ENCODE data around the gene SMAD3. TPM values are rescaled to one million over a fixed set of nuclear protein-coding genes. Genes with fewer than 3 reads are reported as not detected.

SMAD3 gene
- total RNA-seq, 1 experiment from 2014 or later = 89.2 TPM

DNA sequence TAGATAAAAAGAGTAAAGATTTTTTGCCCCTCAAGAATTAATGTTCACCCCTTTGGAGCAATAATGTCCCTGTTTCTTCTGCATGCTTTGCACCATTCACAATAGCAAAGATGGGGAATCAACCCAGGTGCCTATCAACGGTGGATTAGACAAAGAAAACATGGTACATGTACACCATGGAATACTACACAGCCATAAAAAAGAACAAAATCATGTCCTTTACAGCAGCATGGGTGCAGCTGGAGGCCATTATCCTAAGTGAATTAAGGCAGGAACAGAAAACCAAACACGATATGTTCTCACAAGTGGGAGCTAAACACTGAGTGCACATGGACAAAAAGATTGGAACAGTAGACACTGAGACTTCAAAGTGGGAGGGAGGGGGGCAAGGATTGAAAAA, 153.9 kb downstream of the SMAD3 start (continued):
- TF ChIP-seq FOSL1 (IDR thresholded peaks at IDR 0.05; ENCODE audit: low read depth) (no peak), EZH2phosphoT487 (IDR thresholded peaks at IDR 0.05; ENCODE audit: borderline replicate concordance) (no peak), CBX3 (IDR thresholded peaks at IDR 0.05; ENCODE audit: low read depth) (no peak)

DNA sequence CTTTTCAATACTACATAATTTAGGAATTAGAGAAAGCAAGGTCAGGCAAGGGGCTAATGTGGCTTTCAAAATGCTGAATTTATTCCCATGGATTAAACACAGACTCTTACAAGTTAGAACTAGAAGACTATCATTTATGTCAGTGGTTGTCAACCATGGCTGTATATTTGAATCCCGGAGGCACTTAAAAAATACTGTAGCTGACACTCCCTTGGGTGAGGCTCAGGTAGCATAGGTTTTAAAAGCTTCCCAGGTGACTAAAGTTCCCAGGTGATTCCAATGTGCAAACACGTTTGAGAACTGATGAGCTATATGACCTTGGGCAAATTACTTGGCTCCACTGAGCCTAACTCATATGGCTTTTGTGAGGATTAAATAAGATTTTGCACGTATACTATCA, 159.5 kb downstream of the SMAD3 start:
- Histone ChIP-seq H3K9me3 (ENCODE audit: control insufficient read depth in 1 of 2, insufficient read depth in 1 of 2, low read depth in 1 of 2, low read length in 2 of 2) (no peaks in the 10 kb centered on the region), H3K4me3 (replicated peaks in 1 of 2; ENCODE audit: low read depth in 1 of 2, low read length in 2 of 2) (no peak overlapping the region), H3K4me1 (ENCODE audit: control insufficient read depth in 1 of 2, insufficient read depth in 2 of 2, low read length in 2 of 2) (no peaks in the 10 kb centered on the region), H4K20me1 (ENCODE audit: insufficient read depth) (no peaks in the 10 kb centered on the region), H3K27me3 (ENCODE audit: insufficient read depth, low read length) (no peaks in the 10 kb centered on the region), H3K27ac (ENCODE audit: low read depth, low read length) (no peak overlapping the region), H3K9ac (ENCODE audit: low read length) (no peak overlapping the region), H3K79me2 (ENCODE audit: insufficient read depth, low read length) (peaks cover 4% of the 10 kb centered on the region; the same call in 1 of the 2 replicates), H2AFZ (ENCODE audit: low read depth, low read length, poor library complexity, severe bottlenecking) (no peak overlapping the region), H3K4me2 (ENCODE audit: low read length) (no peak overlapping the region), H3K9me2 (ENCODE audit: insufficient read depth) (no peaks in the 10 kb centered on the region), H3K36me3 (ENCODE audit: control insufficient read depth in 1 of 2, insufficient read depth in 2 of 2, low read length in 2 of 2) (peaks cover 0 to 8% of the 10 kb centered on the region in 2 experiments; a peak in 1 of 4 replicates)
- POLR2A ChIA-PET = no interaction called here
- DNase-seq (ENCODE audit: low read depth, low spot score) = no peak
- CTCF ChIA-PET = no interaction called here
- RAD21 ChIA-PET (ENCODE audit: low non-redundant PET in 1 of 2, low total read pairs in 2 of 2, uncharacterized antibody in 2 of 2, unreplicated experiment in 2 of 2) = no interaction called here
- intact Hi-C loops (cut with micrococcal nuclease) = no loop called here
- ATAC-seq = no peak
- BruUV-seq (replicated peaks) = no TSS peak
- TF ChIP-seq, protein P1, sequence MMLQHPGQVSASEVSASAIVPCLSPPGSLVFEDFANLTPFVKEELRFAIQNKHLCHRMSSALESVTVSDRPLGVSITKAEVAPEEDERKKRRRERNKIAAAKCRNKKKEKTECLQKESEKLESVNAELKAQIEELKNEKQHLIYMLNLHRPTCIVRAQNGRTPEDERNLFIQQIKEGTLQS (IDR thresholded peaks at IDR 0.05) = no peak
- no peak for TF ChIP-seq RAD21 (IDR thresholded peaks at IDR 0.05; ENCODE audit: low read depth)
- TF ChIP-seq, protein P2, sequence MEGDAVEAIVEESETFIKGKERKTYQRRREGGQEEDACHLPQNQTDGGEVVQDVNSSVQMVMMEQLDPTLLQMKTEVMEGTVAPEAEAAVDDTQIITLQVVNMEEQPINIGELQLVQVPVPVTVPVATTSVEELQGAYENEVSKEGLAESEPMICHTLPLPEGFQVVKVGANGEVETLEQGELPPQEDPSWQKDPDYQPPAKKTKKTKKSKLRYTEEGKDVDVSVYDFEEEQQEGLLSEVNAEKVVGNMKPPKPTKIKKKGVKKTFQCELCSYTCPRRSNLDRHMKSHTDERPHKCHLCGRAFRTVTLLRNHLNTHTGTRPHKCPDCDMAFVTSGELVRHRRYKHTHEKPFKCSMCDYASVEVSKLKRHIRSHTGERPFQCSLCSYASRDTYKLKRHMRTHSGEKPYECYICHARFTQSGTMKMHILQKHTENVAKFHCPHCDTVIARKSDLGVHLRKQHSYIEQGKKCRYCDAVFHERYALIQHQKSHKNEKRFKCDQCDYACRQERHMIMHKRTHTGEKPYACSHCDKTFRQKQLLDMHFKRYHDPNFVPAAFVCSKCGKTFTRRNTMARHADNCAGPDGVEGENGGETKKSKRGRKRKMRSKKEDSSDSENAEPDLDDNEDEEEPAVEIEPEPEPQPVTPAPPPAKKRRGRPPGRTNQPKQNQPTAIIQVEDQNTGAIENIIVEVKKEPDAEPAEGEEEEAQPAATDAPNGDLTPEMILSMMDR (IDR thresholded peaks at IDR 0.05 in 2 of 3, conservative IDR thresholded peaks at IDR 0.05 in 1 of 3; ENCODE audit: borderline replicate concordance in 1 of 3, insufficient read depth in 1 of 3, low read depth in 2 of 3, low read length in 2 of 3) = no peak
- no peak for TF ChIP-seq CEBPB (IDR thresholded peaks at IDR 0.05; ENCODE audit: low read depth)
- no peak for TF ChIP-seq YY1 (IDR thresholded peaks at IDR 0.05; ENCODE audit: extremely low read depth, insufficient replicate concordance, low read depth, low read length)
- TF ChIP-seq, protein P3, sequence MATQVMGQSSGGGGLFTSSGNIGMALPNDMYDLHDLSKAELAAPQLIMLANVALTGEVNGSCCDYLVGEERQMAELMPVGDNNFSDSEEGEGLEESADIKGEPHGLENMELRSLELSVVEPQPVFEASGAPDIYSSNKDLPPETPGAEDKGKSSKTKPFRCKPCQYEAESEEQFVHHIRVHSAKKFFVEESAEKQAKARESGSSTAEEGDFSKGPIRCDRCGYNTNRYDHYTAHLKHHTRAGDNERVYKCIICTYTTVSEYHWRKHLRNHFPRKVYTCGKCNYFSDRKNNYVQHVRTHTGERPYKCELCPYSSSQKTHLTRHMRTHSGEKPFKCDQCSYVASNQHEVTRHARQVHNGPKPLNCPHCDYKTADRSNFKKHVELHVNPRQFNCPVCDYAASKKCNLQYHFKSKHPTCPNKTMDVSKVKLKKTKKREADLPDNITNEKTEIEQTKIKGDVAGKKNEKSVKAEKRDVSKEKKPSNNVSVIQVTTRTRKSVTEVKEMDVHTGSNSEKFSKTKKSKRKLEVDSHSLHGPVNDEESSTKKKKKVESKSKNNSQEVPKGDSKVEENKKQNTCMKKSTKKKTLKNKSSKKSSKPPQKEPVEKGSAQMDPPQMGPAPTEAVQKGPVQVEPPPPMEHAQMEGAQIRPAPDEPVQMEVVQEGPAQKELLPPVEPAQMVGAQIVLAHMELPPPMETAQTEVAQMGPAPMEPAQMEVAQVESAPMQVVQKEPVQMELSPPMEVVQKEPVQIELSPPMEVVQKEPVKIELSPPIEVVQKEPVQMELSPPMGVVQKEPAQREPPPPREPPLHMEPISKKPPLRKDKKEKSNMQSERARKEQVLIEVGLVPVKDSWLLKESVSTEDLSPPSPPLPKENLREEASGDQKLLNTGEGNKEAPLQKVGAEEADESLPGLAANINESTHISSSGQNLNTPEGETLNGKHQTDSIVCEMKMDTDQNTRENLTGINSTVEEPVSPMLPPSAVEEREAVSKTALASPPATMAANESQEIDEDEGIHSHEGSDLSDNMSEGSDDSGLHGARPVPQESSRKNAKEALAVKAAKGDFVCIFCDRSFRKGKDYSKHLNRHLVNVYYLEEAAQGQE (IDR thresholded peaks at IDR 0.05; ENCODE audit: low read depth) = no peak
- TF ChIP-seq, protein P4, sequence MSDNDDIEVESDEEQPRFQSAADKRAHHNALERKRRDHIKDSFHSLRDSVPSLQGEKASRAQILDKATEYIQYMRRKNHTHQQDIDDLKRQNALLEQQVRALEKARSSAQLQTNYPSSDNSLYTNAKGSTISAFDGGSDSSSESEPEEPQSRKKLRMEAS (IDR thresholded peaks at IDR 0.05) = no peak
- TF ChIP-seq FOSL1 (IDR thresholded peaks at IDR 0.05; ENCODE audit: low read depth) = no peak
- TF ChIP-seq POLR2AphosphoS5 (IDR thresholded peaks at IDR 0.05; ENCODE audit: low read depth, low read length) = no peak
- TF ChIP-seq TCF7L2 (IDR thresholded peaks at IDR 0.05; ENCODE audit: borderline replicate concordance, extremely low read depth, insufficient read depth, insufficient read length) = no peak
- no peak for TF ChIP-seq POLR2A (IDR thresholded peaks at IDR 0.05; ENCODE audit: borderline replicate concordance, extremely low read depth, insufficient read depth, insufficient read length)
- TF ChIP-seq EZH2 (IDR thresholded peaks at IDR 0.05) = no peak
- no peak for TF ChIP-seq ZNF274 (IDR thresholded peaks at IDR 0.05; ENCODE audit: low read depth, low read length)
- no peak for TF ChIP-seq SIN3A (IDR thresholded peaks at IDR 0.05; ENCODE audit: low read depth)
- TF ChIP-seq, protein P5, sequence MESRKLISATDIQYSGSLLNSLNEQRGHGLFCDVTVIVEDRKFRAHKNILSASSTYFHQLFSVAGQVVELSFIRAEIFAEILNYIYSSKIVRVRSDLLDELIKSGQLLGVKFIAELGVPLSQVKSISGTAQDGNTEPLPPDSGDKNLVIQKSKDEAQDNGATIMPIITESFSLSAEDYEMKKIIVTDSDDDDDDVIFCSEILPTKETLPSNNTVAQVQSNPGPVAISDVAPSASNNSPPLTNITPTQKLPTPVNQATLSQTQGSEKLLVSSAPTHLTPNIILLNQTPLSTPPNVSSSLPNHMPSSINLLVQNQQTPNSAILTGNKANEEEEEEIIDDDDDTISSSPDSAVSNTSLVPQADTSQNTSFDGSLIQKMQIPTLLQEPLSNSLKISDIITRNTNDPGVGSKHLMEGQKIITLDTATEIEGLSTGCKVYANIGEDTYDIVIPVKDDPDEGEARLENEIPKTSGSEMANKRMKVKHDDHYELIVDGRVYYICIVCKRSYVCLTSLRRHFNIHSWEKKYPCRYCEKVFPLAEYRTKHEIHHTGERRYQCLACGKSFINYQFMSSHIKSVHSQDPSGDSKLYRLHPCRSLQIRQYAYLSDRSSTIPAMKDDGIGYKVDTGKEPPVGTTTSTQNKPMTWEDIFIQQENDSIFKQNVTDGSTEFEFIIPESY (IDR thresholded peaks at IDR 0.05; ENCODE audit: extremely low read depth, insufficient replicate concordance, low read length) = no peak
- no peak for TF ChIP-seq CBX3 (IDR thresholded peaks at IDR 0.05; ENCODE audit: low read depth)
- no peak for TF ChIP-seq ZFX (IDR thresholded peaks at IDR 0.05)
- TF ChIP-seq SP1 (IDR thresholded peaks at IDR 0.05; ENCODE audit: low read depth) = no peak
